Esophagus squamous epithelium (tissue), 4 donors: ENCODE data around the gene TXNRD1.

Experiments
- CTCF ChIP-seq, 6 experiments: fragments of 450-650 bp in 4 of 6; fragments of 200-600 bp in 2 of 6; sonication (generic) in 2 of 6; IDR thresholded peaks; one replicate each; pipeline ENCODE4 v1.5.1; 2016 to 2019; ENCODE audit warnings: antibody characterized with exemption in 6 of 6, mild to moderate bottlenecking in 4 of 6, moderate library complexity in 4 of 6
- POLR2A ChIP-seq, 4 donors: fragments of 450-650 bp; IDR thresholded peaks; one replicate each; pipeline ENCODE4 v1.6.1; 2017; ENCODE audit warnings: antibody characterized with exemption in 4 of 4, mild to moderate bottlenecking in 4 of 4, moderate library complexity in 3 of 4

GRCh38 chr12:104351057-104351983, 135.7 kb downstream of the TXNRD1 start:
- TF ChIP-seq CTCF (IDR thresholded peaks at IDR 0.05) (no peak), POLR2A (IDR thresholded peaks at IDR 0.05) (no peak)
